Measurements from ENCODE around the gene D2HGDH.

- TF ChIP-seq GATA2 (IDR thresholded peaks at IDR 0.05; ENCODE audit: low read depth, low read length) = no peak
- no peak for TF ChIP-seq GATA3 (IDR thresholded peaks at IDR 0.05; ENCODE audit: low read depth, low read length)
Observed at GRCh38 chr2:241808051-241808720, 73.8 kb downstream of the D2HGDH start.
